DND-41 (cell line): ENCODE results near the gene MYO1C.
A peak's percentile ranks its signal among the peaks of the same experiment; 100 is the strongest.

Experiments
- CTCF ChIP-seq: IDR thresholded peaks from 2 replicates; pipeline ENCODE4 v1.5.1; 2012; ENCODE audit warnings: borderline replicate concordance, low read length, moderate library complexity, mild to moderate bottlenecking; ENCODE audit not compliant: poor library complexity, severe bottlenecking; ENCODE audit errors: extremely low read depth
- EZH2 ChIP-seq: IDR thresholded peaks from 3 replicates; pipeline ENCODE4 v1.6.1; 2012; ENCODE audit warnings: borderline replicate concordance, low read depth, mild to moderate bottlenecking, moderate library complexity, low read length, inconsistent platforms; ENCODE audit not compliant: severe bottlenecking

GRCh38 chr17:1515640-1516387 lies 23.3 kb upstream of the MYO1C start:
- TF ChIP-seq CTCF = peak; percentile 63
- no peak for TF ChIP-seq EZH2
